GM18508 (cell line): Measurements from ENCODE around the gene SOX6.

ENCODE experiments used
- ATAC-seq: cut with Tn5 transposase; IDR thresholded peaks from one replicate; pipeline ENCODE4 v1.9.1; 2021; ENCODE audit warnings: moderate number of reproducible peaks; ENCODE audit not compliant: insufficient read depth, unreplicated experiment

The SOX6 gene

GRCh38 chr11:15947681-15948648 is 408.4 kb downstream of the SOX6 start:
- ATAC-seq = no peak

- ATAC-seq = no peak
Measured at GRCh38 chr11:15945726-15946125, 410.6 kb downstream of the SOX6 start.

GRCh38 chr11:15944460-15944859 is 411.9 kb downstream of the SOX6 start:
- no peak for ATAC-seq

- ATAC-seq = no peak
Measured at GRCh38 chr11:15943418-15944197, 412.7 kb downstream of the SOX6 start.

GRCh38 chr11:15942936-15943335 is 413.4 kb downstream of the SOX6 start:
- no peak for ATAC-seq

- no peak for ATAC-seq
Measured at GRCh38 chr11:15942126-15942525, 414.2 kb downstream of the SOX6 start.

GRCh38 chr11:15941206-15941770 is 415.1 kb downstream of the SOX6 start:
- no peak for ATAC-seq

- ATAC-seq = no peak
Measured at GRCh38 chr11:15940462-15941205, 415.7 kb downstream of the SOX6 start.

- no peak for ATAC-seq
Measured at GRCh38 chr11:15938983-15939382, 417.4 kb downstream of the SOX6 start.

GRCh38 chr11:15938121-15938611 is 418.2 kb downstream of the SOX6 start:
- ATAC-seq = no peak

- no peak for ATAC-seq
Measured at GRCh38 chr11:15937601-15938120, 418.7 kb downstream of the SOX6 start.

GRCh38 chr11:15936011-15936410 is 420.3 kb downstream of the SOX6 start:
- ATAC-seq = no peak

- ATAC-seq = no peak
Measured at GRCh38 chr11:15935373-15935772, 421.0 kb downstream of the SOX6 start.

- no peak for ATAC-seq
Measured at GRCh38 chr11:15933886-15934625, 422.3 kb downstream of the SOX6 start.

- ATAC-seq = no peak
Measured at GRCh38 chr11:15932417-15932816, 423.9 kb downstream of the SOX6 start.

- no peak for ATAC-seq
Measured at GRCh38 chr11:15931497-15931896, 424.8 kb downstream of the SOX6 start.

GRCh38 chr11:15930442-15931025 is 425.8 kb downstream of the SOX6 start:
- no peak for ATAC-seq

- no peak for ATAC-seq
Measured at GRCh38 chr11:15929371-15929901, 426.9 kb downstream of the SOX6 start.

GRCh38 chr11:15927864-15928217 is 428.5 kb downstream of the SOX6 start:
- ATAC-seq = no peak
